ENCODE results near the gene RAF1. TPM values are rescaled to one million over a fixed set of nuclear protein-coding genes. Genes with fewer than 3 reads are reported as not detected.

The RAF1 gene
- total and polyA plus RNA-seq, 3 donors from 2014 or later = 68.7 to 138 (median 133) TPM

GRCh38 chr3:12593473-12593872, 70.4 kb downstream of the RAF1 start:
- no peak overlapping the region for H3K4me3 ChIP-seq

GRCh38 chr3:12591997-12592715, 71.8 kb downstream of the RAF1 start:
- intact Hi-C loops (cut with DNase I; ENCODE audit: low total_unique reads) = no loop called here
- Histone ChIP-seq H3K4me3 (no peak overlapping the region), H3K9me3 (no peaks in the 10 kb centered on the region), H3K4me1 (peaks cover 16% of the 10 kb centered on the region), H3K27ac (peak overlapping the region; percentile 64 to 79), H3K27me3 (no peaks in the 10 kb centered on the region), H3K36me3 (ENCODE audit: low read depth, missing control alignments) (no peaks in the 10 kb centered on the region)
- WGBS, 2 donors = 54 to 70% methylated on average over 4 of the region's 4 CpGs
- TF ChIP-seq CTCF (IDR thresholded peaks at IDR 0.05) (no peak), POLR2A (IDR thresholded peaks at IDR 0.05) (no peak)
- DNase-seq = no peak

More at GRCh38 chr3:12593473-12593872, 70.4 kb downstream of the RAF1 start:
- intact Hi-C loops (cut with DNase I; ENCODE audit: low total_unique reads) = no loop called here
- 69 to 77% methylated on average over 3 of the region's 3 CpGs for WGBS, 2 donors
- no peak for DNase-seq
- Histone ChIP-seq H3K27ac (peak overlapping the region; percentile 64 to 79), H3K4me1 (peaks cover 16% of the 10 kb centered on the region), H3K36me3 (ENCODE audit: low read depth, missing control alignments) (no peaks in the 10 kb centered on the region), H3K27me3 (no peaks in the 10 kb centered on the region), H3K9me3 (no peaks in the 10 kb centered on the region)
- TF ChIP-seq POLR2A (IDR thresholded peaks at IDR 0.05) (no peak), CTCF (IDR thresholded peaks at IDR 0.05) (no peak)

GRCh38 chr3:12591456-12591855, 72.5 kb downstream of the RAF1 start:
- peak overlapping the region in 1 of 2 donors; percentile 64 for H3K27ac ChIP-seq
- DNase-seq = no peak
- intact Hi-C loops (cut with DNase I; ENCODE audit: low total_unique reads) = no loop called here
- H3K4me3 ChIP-seq = no peak overlapping the region
- peaks cover 16% of the 10 kb centered on the region for H3K4me1 ChIP-seq
- TF ChIP-seq POLR2A (IDR thresholded peaks at IDR 0.05) = no peak
- no peak for TF ChIP-seq CTCF (IDR thresholded peaks at IDR 0.05)
- 86 to 93% methylated on average over 5 to 6 of the region's 6 CpGs for WGBS, 2 donors
- H3K27me3 ChIP-seq = no peaks in the 10 kb centered on the region
- H3K9me3 ChIP-seq = no peaks in the 10 kb centered on the region
- no peaks in the 10 kb centered on the region for H3K36me3 ChIP-seq (ENCODE audit: low read depth, missing control alignments)

GRCh38 chr3:12590096-12590495, 73.8 kb downstream of the RAF1 start:
- Histone ChIP-seq H3K27me3 (no peaks in the 10 kb centered on the region), H3K27ac (no peak overlapping the region), H3K36me3 (ENCODE audit: low read depth, missing control alignments) (no peaks in the 10 kb centered on the region), H3K9me3 (no peaks in the 10 kb centered on the region), H3K4me1 (peaks cover 16% of the 10 kb centered on the region), H3K4me3 (no peak overlapping the region)
- TF ChIP-seq POLR2A (IDR thresholded peaks at IDR 0.05) (no peak), CTCF (IDR thresholded peaks at IDR 0.05) (no peak)
- no peak for DNase-seq
- WGBS, 2 donors = 91 to 93% methylated on average over 4 of the region's 4 CpGs
- intact Hi-C loops (cut with DNase I; ENCODE audit: low total_unique reads) = no loop called here
